ENCODE measurements around the gene HDAC5.

Gene HDAC5

DNA sequence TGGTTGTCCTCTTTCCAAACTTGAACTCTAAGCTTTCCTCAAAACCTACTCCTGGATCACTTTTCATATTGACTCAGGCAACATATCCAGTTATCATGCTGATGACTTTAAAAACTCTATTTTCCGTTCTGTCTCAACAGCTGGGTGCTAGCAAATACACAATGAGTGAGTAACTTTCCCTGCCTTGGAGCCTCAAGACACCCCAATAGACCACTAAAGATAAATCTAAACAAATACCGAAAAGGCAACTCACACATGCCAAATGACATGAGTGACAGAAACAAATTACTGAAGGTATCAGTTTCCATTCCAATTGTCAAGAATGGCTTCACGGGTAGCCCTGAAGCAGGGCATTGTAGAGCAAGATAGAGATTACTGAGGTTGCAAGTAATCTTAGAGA lies 93.0 kb downstream of the HDAC5 start:
- no peak for DNase-seq (ENCODE audit: low read depth, low spot score)

GRCh38 chr17:44029736-44030135 lies 93.7 kb downstream of the HDAC5 start:
- no peak for DNase-seq (ENCODE audit: low read depth, low spot score)
